ENCODE results near the gene RPLP2.

RPLP2 gene

DNA sequence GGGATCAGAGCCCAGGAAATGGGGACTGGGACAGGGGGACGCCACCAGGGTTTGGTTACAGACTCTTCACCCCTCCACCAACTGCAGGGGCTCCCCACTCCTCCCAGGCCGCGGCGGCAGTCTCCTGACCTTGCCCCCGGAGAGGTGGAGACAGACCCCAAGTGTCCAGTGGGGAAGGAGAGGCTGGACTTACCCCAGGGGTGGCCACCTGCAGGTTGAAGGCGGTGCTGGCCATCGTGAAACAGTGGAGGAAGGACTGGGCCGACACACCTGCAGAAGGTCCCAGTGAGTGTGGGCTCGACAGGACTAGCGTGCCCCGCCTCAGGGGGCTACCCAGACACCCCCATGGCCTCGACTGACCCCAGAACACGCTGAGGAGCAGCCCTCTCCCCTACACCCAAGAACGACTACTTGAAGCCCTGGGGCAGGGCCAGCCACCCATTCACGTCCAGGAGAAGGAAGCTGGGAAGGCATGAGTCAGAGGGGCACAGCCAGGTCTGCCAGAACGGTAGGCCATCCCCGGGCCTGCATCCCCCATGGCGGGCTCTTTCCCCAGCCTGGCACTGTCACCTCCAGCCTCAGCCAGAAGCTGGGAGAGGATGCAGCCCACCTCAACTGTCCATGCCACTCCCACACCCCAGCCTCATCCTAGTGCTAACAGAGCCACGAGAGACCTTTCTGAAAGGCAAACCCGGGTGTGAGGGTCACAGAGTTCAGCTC is 34.7 kb upstream of the RPLP2 start:
- DNase-seq: no peak

DNA sequence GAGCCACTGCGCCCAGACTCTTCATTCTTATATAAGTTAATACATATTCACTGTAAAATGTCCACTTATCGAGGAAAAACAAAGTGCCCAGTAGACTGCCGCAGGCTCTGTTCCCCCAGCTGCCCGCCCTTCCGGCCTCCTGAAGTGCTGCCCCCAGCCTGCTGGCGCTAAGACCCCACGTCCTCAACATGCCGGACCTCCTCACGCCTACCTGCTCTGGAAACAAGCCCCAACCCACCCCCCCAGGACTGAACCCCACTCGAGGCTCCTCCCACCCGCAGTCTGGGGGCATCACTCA is 33.6 kb upstream of the RPLP2 start:
- no peak for DNase-seq

DNA sequence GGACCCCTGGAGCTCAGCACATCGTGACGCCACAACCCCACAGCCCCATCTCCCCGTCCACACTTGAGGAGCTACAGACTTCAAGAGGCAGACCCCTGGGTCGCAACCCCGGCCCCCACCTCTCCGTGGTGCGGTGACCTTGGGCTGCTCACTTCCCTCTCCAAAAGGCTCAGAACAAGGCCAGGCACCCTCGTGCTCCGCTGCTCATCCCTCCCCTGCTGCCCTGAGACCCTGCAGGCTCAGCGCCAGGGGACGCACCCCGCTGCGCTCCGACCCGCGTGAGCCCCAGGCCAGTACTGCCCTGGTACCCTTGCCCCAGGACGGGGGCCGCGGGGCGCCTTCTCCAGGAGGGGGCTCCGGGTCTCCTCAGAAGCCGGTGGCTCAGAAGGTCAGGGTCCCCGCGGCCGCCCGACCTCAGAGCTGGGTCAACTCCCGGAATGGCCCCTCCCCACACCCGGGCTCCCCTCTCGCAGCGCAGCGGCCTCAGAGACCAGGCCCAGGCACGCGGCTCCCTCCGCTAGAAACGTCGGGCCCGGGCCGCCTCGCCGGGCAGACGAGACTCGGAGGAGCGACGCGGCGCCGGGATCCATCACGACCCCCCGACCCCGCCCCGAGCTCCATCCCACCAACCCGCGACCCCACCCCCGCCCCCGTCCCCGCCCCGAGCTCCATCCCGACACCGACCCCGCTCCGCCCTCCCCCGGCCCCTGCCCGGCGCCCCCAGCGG is 33.0 kb upstream of the RPLP2 start:
- DNase-seq: no peak

GRCh38 chr11:777288-778255 is 32.2 kb upstream of the RPLP2 start, which contains the start of gene GATD1:
TSS of gene GATD1 (minus strand) at chr11:777487. CDS start at chr11:777462, 25 bp downstream.
- DNase-seq: no peak

DNA sequence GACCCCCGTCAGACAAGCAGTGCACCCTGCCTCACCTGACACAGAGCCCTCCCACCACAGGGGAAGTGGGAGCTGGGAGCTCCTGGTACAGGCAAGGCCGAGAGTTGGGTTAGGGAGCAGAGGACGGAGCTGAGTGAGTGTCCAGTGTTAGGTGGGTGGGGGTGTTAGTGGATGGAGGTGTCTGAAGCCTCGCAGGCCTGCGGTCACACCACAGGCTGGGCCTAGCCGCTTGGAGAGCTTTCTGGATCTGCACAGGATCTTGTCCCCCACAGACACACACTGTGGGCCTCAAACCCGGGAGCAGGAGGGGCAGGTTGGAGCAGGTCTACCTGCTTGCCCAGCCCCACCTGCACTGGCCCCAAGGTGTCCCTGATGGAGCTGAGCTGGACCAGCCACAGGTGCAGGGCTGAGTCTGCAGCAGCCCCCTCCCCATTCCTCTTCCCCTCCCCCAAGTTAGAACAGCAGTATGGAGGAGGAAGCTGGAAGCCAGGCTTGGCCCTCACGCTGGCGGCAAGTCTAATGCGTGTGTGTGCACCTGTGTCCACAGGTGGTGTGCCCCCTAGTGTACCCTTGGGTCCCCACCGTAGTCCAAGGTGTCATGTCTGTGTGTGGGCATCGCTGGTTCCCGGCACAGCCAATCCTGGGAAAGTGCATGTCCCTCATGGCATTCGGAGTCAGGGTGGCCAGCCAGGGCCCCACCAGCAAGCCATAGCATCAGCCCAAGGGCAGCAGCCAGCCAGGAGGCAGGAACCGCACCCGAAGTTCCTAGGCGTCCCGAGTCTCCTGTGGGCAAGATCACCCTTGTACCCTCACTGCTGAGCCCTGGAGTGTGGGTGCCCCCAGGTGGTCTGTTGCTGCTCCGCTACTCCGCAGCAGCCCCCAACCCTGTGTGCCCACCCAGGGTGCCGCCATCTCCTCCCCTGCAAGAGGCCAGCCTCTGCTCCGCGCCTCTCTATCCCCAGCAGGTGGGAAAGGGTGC is 30.5 kb upstream of the RPLP2 start:
- no peak for DNase-seq

GRCh38 chr11:779955-780532 is 29.7 kb upstream of the RPLP2 start:
- DNase-seq: no peak

GRCh38 chr11:782264-783174 is 27.2 kb upstream of the RPLP2 start:
- no peak for DNase-seq

- peak; percentile 80 for DNase-seq
Observed at GRCh38 chr11:783581-784015, 26.2 kb upstream of the RPLP2 start.

DNA sequence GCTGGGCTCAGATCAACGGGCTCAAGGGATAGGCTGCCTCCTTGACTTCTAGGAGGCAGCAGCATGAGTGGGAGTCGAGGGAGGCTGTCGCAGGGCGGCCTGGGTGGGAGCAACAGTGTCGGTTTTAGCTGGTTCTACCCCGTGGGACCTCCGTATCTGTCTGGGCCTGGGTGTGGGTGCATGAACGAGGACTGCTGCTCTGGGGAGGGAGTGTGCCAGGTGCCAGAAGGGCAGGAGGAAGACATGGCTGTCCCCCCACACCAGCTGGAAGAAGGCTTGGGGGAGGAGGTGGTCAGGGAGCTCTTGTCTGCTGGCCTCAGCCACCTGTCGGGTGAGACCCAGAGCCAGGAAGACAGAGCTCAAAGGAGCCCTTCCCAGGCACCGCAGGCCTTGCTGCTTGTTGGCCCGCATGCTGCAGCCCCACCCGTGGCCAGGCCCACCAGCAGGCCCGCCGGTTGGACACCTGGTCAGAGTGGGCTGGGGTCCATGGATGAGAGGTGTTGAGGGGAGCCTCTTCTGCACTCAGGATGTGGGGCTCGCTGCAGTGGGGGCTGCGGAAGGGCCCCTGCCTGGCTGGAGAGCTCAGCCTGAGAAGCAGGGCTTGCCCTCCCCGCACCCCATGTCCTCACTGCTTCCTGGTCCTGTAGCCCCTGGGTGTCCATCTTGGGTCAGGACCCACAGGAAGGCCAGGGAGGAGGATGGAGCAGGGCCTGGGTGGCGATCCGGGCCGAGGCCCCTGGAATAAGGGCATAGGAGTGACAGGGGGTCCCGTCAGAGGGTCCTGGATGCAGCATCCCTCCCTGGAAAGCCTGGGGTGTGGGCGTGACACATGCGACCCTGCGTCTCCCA is 23.3 kb upstream of the RPLP2 start:
- no peak for DNase-seq

DNA sequence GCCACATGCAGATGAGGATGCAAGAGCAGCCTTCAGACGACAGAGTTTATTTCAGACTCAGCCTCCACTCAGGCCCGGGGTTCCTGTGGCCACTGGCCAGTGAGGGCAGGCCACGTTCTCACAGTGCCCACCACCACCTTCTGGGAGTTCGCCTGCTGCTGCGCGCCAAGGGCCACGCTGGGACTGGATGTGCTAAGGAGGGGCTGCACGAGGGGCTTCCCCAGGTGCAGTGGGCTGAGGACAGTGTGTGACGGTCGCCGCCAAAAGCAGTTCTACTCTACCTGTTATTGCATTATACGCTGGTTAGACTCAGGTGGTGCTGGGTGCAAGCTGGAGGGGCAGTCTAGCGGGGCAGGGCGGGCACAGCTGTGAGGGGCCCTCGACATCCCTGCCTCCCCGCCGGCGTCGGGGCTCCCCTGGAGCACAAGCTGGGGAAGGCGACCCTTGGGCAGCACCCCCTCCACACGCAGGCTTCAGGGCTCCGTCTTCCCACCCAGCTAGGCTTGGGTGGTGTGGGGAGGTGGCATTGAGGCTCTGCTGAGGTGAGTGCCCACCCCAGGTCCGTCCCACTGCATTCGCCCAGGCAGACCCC is 22.6 kb upstream of the RPLP2 start:
- DNase-seq: no peak

DNA sequence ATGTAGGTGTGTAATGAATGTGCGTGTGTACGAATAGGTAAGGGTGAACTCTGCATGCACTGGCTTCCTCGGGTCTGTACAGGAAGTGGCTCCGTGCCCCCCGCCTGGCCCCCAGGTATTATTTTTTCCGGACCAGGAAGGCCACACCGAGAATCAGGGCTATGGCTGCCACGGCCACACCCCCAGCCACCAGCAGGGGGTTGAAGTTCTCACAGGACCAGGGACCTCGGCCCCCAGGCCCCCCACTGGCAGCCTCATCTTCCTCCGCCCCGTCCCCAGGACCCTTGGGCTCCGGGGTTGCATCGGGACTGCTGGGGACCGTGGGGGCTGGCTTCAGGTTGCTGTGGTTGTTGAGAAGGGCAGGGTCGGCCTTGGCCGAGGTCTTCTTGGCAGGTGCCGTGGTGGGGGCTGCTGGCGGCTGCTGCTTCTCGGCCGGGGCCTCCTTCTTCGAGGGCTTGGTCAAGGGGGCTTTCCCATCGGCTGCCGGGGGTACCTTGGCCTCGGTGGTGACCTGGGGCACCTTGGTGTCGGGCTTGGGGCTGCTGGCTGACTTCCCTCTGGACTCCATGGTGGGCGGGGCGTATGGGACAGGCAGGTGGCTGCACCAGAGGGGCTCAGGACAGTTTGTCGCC is 21.6 kb upstream of the RPLP2 start:
- DNase-seq: no peak

DNA sequence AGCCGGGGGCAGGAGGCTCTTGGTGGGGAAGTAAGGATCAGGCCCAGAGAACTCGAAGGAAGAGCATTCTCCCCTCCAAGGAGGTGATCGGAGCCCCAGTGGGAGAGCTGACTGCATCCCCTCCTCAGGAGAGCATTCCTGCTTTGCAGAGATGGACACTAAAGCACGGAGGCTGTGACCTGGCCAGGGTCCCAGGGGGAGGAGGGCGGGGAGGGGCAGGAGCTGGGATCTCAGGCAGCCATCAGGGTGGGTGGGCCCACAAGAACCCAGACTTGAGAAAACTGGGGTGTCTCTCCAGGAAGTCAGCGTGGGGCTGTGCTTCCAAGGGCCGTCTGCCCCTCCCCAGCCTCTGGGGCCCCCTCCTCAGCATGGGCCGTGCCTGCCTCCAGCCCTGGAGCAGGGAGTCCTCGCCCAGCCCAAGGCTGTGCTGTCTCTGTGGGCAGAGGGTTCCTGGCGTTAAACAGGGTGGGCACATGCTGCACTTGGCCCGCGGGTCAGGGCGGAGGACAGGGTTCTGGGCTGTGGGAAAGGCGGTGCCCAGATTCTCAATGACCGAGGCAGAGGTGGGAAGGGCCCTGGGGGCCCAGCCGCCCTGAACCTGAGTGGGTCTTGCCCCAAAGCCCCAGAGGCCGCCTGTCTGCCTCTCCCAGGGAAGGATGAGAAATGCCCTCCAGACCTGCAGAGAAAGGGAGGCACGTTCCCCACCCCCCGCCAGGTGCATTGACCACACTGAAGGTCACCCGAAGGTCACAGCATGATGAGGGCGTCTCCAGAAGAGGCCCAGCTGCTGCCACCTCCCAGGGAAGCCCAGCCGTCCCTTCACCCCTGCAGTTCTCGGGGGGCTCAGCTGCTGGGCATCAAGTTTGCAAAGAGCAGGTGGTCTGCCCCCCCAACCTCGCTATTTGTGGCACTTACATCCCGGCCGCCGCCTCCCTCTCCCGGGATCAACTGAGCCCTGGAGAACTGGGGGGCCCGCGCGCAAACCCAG is 20.5 kb upstream of the RPLP2 start:
- DNase-seq: no peak

GRCh38 chr11:789943-790342 is 19.8 kb upstream of the RPLP2 start, which contains the start of gene CEND1:
TSS of gene CEND1 (minus strand) at chr11:790090. CDS start at chr11:788576, 1,514 bp downstream.
- DNase-seq: no peak

DNA sequence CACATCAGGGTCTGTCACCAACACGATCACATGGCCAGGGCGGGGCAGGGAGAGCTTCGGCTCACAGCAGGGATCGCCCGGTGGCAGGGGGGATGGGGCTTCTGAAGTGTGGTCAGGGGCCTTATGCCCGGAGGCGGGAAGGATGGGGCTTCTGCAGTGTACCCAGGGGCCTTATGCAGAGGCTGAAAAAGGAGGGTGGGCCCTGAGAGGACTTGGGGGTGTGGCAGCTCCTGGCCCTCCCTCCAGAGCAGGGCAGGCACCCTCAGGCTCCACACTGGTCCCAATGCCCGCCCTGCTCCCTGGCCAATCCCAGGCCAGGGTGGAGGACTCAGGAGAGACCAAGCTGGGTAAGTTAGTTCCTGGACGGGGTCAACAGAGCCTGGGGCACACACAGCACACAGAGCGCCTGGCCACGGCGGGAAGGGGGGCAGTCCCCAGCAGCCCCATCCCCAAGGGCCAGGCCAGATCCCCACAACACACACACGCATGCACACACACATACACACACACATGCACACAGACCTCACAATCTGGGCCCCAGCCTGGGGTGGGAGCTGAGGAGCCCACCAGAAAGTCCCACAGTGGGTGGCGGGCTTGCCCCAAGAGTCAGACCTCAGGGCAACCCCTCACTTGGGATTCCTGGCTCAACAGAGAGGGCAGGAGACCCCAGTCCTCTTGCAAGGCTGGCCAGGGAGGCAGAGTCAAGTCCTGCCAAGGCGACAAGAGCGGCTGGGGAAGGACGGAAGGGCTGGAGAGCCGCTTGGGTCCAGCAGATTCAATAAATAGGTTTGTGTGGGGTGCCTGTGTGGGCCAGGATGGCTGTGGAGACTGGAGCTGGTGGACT is 18.8 kb upstream of the RPLP2 start:
- DNase-seq: no peak

GRCh38 chr11:791658-792534 is 17.9 kb upstream of the RPLP2 start:
- DNase-seq: no peak

DNA sequence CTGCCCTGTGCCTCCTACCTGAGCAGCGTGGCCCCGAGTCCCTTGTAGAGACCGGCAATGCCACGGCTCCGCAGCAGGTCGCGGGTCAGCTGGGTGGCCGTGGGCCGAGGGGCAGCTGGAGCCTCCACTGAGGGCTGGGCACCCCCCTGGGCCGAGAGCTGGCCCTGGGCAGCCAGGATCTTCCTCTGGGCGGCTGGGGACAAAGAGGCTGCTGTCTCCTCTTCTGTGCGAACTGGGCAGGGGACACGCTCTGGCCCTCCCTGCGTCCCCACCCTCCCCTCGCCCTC is 17.3 kb upstream of the RPLP2 start:
- DNase-seq: no peak
